ENCODE measurements around the gene MUC22.
"Not testable (repeated sequence)": the region's sequence is repeated elsewhere in the genome, so short reads cannot be mapped to it uniquely, and the experiment has no call there.

The MUC22 gene

DNA sequence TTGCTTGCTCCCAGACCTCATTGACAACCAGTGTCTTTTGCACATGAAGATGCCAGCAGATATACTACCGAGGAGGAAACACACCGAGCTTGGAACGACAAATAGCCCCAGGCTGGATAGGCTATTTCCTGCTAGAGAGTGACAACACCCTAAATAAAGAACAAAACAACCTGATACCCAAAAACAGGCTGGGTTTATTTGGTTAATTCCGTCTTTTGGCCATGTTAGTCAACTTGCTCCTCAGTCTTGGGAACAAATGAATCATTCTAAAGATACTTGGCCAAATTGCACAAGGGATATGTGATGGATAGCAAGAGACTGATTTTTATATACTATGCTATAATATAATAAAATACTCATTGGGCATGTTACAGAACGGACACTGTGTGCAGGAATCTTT lies 11.5 kb upstream of the MUC22 start:
- DNase-seq (ENCODE audit: low read depth), result no peak

DNA sequence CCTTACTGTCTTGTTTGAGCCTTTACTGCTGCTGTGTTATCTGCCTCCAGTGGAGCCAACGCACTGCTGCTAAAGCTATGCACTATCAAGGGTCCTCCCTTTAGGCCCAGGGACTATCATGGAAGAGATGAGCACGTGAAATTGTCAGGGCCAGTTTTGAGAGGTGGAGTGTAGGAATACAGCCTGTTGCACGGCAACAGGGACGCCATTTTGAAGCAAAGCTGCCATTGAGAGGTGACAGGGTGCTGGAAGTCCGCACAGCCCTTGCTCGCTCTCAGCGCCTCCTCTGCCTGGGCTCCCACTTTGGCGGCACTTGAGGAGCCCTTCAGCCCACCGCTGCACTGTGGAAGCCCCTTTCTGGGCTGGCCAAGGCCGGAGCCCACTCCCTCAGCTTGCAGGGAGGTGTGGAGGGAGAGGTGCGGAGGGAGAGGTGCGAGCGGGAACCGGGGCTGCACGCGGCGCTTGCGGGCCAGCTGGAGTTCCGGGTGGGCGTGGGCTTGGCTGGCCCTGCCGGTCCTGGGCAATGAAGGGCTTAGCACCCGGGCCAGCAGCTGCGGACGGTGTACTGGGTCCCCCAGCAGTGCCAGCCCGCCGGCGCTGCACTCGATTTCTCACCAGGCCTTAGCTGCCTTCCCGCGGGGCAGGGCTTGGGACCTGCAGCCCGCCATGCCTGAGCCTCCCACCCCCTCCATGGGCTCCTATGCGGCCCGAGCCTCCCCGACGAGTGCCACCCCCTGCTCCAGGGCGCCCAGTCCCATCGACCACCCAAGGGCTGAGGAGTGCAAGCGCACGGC lies 10.0 kb upstream of the MUC22 start:
- DNase-seq (ENCODE audit: low read depth), result not testable (repeated sequence)

DNA sequence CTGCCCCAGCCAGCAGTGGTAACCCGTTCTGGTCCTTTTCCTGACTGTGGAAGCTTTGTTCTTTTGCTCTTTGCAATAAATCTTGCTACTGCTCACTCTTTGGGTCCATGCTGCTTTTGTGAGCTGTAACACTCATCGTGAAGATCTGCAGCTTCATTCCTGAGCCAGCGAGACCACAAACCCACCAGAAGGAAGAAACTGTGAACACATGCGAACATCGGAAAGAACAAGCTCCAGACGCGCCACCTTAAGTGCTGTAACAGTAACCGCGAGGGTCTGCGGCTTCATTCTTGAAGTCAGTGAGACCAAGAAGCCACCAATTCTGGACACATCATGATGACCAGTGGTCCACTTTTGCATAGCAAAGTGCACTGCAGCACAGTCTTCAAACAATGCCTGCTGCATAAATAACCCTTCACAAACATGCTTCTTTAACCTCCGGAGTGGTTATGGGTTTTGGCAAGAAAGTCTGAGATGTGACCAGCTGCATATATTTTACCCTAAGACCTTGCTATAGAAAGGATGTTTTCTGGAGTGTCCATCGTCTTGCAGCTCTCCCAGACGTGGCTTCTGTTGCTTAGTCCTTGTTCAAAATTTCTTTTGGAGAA lies 8.9 kb upstream of the MUC22 start:
- no peak for DNase-seq (ENCODE audit: low read depth)

DNA sequence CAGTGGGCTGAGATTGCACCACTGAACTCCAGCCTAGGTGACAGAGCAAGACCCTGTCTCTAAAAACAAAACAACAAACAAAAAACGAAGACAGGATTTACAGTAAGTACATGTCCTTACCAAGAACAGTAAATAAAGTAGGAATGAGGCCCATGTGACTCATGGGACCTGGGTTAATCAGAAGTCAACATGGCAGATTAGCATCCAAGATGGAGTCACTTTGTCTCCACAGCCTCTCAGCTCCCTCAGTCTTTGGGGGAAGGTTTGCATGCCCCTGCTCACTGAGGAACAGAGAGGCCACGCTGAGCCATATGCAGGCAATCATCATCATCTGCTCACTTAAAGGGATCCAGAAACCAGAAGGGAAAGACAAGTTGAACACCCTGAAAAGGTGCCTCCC lies 7.8 kb upstream of the MUC22 start:
- no peak for DNase-seq (ENCODE audit: low read depth)

DNA sequence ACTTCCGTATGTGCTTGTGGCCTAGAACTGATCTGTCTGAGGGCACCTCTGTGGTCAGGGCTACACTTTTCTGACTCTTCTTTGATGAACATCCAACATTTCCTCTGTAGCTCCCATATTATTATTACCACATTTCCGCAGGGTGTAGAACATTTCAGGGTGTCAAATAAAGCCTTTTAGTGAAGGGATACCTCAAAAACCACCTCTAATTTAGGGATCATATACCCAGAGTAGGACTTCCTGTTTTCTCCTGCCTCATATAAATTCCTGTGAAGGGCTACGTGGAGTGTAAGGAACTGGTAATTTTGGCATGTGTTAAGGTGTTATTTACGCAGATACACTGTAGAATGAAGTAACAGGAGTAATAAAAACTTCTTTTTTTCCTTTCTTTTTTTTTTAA lies 5.5 kb upstream of the MUC22 start:
- no peak for DNase-seq (ENCODE audit: low read depth)

DNA sequence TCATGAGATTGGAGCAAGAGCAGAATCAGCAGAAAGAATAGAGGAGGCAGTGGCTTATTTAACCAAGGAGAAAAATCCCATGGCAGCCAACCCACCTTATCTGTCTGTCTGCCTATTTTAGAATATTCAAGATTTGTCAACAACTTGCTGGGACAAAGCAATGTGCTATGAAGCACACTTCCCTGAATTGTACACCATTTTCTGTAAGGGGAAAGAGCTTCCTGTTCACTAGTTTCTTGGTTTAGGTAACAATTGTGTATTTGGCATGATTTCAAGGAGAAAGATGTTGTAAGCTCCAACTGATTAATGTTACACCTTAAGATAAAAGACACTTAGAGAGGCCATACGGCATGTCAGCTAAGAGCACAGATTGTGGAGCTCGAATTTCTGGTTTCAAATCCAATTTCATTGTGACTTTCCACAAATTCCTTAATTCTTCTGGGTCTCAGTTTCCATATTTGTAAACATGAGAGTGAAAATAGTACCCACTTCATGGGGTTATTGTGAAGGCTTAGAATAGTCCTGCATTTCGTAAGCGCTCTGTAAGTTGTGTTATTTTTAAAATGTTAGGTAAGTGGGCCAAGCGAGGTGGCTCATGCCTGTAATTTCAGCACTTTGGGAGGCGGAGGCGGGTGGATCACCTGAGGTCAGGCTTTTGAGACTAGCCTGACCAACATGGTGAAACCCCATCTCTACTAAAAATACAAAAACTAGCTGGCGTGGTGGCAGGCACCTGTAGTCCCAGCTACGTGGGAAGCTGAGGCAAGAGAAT lies 4.8 kb upstream of the MUC22 start:
- DNase-seq (ENCODE audit: low read depth), result no peak

DNA sequence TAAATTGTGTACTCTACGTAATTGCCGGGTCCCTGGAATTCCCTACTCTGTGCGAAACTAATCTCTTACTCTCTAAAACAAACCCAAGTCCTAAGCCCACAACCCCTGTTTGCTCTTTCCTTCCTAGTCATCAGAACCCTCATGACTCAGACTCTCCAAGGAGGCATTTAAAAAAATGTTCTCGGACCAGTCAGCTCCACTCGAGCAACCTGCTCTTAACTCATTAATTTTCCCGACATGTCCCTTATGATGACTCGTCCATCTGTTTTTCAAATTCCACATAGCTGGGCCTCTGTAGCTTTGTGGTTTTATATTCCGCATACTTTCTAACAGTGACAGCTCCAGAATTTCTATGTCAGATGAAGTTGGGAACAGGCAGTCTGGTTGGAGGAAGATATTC lies 2.6 kb upstream of the MUC22 start:
- no peak for DNase-seq (ENCODE audit: low read depth)

DNA sequence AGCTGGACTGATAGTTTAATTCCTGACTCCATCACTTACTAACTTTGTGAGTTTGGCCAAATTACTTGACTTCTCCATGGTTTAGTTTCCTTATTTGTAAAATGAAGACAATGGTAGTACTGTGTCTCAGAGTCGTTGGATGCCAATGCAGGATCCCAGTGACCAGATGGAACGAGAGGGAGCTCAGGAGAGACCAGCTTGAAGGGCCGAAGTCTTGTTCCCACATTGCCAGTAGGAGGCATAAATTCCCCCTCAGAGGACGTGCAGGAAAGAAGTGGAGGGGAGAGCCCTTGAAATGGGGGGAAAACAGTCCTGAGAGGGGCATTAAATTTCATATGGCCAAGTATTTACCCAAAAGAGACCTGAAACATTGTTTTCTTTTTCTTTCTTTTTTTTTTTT lies 2.1 kb upstream of the MUC22 start:
- no peak for DNase-seq (ENCODE audit: low read depth)

DNA sequence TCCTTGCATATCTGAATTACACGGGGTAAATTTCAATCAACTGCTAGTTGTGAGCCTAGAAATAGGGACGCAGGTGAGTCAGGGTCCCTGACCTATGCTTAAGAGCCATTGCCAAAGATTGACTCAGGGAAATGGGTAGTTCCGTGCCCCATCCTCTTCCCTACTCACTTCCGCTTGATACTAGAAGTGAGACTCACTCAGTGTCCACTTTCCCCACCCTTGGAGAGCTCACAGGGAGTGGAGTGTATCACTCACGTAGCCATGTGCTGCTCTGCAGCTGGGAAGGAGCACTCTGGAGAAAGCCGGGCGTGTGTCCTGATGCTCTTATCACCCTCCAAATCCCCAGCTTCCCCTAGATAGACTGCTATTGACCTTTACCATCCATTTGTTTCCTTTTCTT lies 543 bp upstream of the MUC22 start:
- no peak for DNase-seq (ENCODE audit: low read depth)

DNA sequence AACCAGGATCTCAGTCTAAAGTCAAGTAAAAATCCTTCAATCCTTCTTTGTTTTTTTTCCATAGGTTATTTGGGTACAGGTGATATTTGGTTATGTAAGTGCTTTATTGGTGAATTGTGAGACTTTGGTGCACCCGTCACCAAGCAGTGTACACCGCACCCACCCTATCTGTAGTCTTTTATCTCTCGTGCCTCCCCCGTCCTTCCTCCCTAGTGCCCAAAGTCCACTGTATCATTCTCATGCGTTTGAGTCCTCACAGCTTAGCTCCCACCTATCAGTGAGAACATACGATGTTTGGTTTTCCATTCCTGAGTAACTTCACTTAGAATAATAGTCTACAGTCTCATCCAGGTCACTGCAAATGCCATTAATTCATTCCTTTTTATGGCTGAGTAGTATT lies 879 bp downstream of the MUC22 start:
- no peak for DNase-seq (ENCODE audit: low read depth)

DNA sequence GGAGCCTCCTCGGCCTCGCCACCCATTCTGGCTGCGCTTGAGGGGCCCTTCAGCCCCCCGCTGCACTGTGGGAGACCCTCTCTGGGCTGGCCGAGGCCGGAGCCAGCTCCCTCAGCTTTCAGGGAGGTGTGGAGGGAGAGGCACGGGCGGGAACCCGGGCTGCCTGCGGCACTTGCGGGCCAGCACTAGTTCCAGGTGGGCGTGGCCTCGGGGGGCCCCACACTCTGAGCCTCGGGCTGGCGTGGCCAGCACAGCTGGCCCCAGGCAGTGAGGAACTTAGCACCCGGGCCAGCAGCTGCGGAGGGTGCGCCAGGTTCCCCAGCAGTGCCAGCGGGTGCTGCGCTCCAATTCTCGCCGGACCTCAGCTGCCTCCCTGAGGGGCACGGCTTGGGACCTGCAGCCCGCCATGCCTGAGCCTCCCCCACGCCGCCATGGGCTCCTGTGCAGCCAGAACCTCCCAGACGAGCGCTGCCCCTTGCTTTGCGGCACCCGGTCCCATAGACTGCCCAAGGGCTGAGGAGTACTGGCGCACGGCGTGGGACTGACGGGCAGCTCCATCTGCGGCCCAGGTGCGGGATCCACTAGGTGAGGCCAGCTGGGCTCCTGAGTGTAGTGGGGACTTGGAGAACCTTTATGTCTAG lies 6.5 kb downstream of the MUC22 start:
- DNase-seq (ENCODE audit: low read depth), result no peak

DNA sequence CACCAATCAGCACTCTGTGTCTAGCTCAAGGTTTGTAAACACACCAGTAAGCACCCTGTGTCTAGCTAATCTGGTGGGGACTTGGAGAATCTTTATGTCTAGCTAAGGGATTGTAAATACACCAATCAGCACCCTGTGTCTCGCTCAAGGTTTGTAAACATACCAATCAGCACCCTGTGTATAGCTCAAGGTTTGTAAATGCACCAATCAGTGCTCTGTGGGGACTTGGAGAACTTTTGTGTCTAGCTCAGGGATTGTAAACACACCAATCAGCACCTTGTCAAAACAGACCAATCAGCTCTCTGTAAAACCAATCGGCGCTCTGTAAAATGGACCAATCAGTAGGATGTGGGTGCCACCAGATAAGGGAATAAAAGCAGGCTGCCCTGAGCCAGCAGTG lies 7.2 kb downstream of the MUC22 start:
- not testable (repeated sequence) for DNase-seq (ENCODE audit: low read depth)

DNA sequence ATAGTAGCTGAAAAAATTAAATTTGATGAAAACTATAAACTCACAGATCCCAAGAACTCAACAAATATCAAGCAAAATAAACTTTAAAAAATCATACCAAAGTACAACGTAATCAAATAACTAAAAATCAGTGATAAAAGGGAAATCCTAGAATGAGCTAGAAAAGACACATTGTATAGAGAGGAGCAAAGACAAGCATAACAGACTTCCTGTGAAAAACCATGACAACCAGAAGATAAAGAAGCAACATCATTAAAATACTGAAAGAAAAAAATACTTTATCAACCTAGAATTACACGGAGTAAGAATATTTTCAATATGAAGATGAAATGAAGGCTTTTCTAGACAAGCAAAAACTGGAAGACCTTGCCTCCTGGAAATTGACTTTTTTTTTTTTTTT lies 9.8 kb downstream of the MUC22 start:
- no peak for DNase-seq (ENCODE audit: low read depth)

DNA sequence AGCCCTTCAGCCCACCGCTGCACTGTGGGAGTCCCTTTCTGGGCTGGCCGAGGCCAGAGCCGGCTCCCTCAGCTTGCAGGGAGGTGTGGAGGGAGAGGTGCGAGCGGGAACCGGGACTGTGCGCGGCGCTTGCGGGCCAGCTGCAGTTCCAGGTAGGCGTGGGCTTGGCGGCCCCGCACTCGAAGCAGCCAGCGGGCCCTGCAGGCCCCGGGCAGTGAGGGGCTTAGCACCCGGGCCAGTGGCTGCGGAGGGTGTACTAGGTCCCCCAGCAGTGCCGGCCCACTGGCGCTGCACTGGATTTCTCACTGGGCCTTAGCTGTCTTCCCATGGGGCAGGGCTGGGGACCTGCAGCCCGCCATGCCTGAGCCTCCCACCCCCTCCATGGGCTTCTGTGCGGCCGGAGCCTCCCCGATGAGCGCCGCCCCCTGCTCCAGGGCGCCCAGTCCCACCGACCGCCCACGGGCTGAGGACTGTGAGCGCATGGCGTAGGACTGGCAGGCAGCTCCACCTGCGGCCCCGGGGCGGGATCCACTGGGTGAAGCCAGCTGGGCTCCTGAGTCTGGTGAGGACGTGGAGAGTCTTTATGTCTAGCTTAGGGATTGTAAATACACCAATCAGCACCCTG lies 10.5 kb downstream of the MUC22 start:
- not testable (repeated sequence) for DNase-seq (ENCODE audit: low read depth)

DNA sequence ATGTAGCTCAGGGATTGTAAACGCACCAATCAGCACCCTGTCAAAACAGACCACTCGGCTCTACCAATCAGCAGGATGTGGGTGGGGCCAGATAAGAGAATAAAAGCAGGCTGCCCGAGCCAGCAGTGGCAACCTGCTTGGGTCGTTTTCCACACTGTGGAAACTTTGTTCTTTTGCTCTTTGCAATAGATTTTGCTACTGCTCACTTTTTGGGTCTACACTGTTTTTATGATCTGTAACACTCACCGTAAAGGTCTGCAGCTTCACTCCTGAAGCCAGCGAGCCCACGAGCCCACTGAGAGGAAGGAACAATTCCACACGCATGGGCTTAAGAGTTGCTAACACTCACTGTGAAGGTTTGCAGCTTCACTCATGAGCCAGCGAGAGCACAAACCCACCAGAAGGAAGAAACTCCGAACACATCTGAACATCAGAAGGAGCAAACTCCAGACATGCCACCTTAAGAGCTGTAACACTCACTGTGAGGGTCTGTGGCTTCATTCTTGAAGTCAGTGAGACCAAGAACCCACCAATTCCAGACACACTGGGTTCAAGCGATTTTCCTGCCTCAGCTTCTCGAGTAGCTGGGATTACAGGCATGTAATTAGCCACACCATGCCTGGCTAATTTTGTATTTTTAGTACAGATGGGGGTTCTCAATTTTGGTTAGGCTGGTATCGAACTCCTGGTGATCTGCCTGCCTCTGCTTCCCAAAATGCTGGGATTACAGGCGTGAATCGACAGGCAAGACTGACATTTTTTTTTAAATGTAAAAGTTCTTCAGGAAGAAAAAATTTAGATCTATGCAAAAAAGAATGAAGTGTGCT lies 11.6 kb downstream of the MUC22 start:
- not testable (repeated sequence) for DNase-seq (ENCODE audit: low read depth)

DNA sequence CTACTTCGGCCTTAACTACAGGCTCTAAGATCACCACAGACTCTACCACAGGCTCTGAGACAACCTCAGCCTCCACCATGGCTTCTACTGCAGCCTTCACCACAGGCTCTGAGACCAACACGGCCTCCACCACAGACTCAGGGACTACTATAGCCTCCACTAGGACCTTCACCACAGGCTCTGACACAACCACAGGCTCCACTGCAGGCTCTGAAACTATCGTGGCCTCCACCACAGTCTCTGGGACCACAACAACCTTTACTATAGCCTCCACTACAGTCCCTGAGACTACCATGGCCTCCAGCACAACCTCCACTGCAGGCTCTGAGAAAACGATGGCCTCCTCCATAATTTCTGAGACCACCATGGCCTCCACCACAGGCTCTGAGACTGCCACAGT lies 15.3 kb downstream of the MUC22 start:
- DNase-seq (ENCODE audit: low read depth), result no peak

DNA sequence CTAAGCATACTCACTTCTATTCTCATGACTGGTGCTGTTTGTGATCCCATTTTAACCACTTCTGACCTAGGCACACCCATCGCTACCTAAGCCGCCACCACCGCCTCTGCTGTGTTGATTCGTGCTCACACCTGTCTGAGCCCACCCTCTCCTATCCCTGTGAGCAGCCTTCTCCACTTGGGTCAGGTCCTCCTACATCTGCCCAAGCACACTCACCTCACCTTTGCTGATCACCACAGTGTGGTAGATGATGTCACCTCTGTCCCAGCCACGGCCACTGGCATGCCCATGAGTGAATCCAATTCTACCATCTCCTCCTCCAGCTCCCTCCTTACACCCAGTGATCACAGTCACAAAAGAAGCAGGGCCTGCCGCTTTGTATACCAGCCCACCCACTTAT lies 20.8 kb downstream of the MUC22 start:
- no peak for DNase-seq (ENCODE audit: low read depth)

DNA sequence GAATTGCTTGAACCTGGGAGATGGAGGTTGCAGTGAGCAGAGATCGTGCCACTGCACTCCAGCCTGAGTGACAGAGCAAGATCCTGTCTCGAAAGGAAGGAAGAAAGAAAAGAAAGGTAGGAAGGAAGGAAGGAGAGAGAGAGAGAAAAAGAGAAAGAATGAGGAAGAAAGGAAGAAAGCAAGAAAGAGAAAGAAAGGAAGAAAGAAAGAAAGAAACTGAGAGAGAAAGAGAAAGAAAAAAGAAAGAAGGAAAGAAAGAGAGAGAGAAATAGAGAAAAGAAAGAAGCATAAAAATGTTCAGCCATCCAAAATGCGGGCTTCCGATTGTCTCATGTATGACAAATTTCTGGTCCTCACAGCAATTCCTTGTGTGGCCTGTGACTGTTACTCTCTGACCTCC lies 22.8 kb downstream of the MUC22 start:
- DNase-seq (ENCODE audit: low read depth), result no peak

DNA sequence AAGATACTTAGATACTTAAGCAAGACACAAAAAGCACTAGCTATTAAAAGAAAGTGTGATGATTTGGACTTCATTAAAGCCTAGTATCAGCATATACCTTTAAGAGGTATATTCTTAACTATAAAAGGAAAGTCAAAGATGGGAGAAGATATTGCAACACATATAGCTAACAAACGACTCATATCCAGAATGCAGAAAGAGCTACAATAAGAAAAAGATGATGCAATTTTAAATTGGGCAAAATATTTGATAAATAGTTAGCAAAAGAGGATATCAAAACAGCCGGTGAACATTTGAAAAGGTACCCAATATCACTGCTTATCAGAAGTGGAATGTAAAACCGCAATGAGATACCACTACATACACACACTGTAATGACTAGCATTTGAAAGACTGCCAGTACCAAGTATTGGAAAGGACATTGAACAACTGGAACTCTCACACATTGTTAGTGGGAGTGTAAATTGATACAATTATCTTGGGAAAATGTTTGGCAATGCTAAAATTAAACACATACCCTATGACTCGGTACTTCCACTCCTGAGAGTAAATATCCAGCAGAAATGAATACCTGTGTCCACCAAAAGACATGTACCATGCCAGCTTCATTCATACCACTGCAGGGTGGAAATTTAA lies 25.7 kb downstream of the MUC22 start:
- no peak for DNase-seq (ENCODE audit: low read depth)

DNA sequence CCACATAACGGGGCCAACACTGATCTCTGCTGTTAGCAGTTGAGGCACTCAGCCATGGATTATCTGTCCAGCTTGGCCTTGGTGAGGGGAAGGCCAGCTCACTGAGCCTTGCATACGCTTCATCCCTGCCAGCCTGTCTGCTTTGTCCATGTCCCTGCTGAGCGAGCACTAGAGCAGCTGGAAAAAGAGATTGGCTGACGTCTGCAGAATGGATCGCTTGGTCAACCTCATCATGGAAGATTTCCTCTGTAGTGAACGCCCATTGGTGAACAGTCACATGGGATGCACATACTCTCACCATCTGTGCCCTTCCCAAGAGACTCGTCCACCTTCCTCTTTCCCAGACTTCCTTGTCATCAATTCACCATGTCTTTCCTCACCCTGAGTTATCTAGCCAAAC lies 26.9 kb downstream of the MUC22 start:
- no peak for DNase-seq (ENCODE audit: low read depth)

DNA sequence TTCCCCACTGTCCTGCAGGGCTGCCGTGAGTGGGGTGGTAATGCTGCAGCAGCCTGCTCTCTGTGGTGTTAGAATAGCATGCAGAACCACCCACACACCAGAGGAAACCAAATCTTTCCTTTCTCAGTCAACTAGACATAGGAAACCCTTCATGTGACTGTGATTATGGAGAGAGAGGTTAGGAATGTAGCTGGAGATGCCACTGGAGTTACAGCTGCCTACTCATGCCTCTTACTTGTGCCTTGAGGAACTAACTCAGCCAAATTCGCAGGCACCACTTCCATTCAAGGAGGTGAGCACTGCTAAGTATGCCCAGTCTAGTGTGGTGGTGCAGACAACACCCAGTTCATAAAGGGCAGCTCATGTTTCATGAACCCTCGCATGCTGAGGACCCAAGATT lies 27.4 kb downstream of the MUC22 start:
- DNase-seq (ENCODE audit: low read depth), result no peak

Measured in activated T-cell treated with anti-CD3 and anti-CD28 coated beads for 24 hours (primary cell).